ENCODE data around the gene SLC25A34. TPM values are rescaled to one million over a fixed set of nuclear protein-coding genes. Genes with fewer than 3 reads are reported as not detected.

The SLC25A34 gene
- total RNA-seq, 4 donors from 2014 or later = 0.98 to 2.6 (median 2.0) TPM

- Histone ChIP-seq H3K4me3 (replicated peaks in 1 of 3) (no peak overlapping the region), H3K27me3 (no peaks in the 10 kb centered on the region), H3K9me3 (no peaks in the 10 kb centered on the region), H3K36me3 (peaks cover 25 to 40% of the 10 kb centered on the region in 2 donors), H3K27ac (peak overlapping the region in 1 of 3 donors; percentile 87), H3K4me1 (peaks cover 28 to 62% of the 10 kb centered on the region in 2 donors)
- intact Hi-C loops (cut with DNase I) = no loop called here
- no peak for TF ChIP-seq POLR2A (IDR thresholded peaks at IDR 0.05)
- TF ChIP-seq, protein P1, sequence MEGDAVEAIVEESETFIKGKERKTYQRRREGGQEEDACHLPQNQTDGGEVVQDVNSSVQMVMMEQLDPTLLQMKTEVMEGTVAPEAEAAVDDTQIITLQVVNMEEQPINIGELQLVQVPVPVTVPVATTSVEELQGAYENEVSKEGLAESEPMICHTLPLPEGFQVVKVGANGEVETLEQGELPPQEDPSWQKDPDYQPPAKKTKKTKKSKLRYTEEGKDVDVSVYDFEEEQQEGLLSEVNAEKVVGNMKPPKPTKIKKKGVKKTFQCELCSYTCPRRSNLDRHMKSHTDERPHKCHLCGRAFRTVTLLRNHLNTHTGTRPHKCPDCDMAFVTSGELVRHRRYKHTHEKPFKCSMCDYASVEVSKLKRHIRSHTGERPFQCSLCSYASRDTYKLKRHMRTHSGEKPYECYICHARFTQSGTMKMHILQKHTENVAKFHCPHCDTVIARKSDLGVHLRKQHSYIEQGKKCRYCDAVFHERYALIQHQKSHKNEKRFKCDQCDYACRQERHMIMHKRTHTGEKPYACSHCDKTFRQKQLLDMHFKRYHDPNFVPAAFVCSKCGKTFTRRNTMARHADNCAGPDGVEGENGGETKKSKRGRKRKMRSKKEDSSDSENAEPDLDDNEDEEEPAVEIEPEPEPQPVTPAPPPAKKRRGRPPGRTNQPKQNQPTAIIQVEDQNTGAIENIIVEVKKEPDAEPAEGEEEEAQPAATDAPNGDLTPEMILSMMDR (IDR thresholded peaks at IDR 0.05) = no peak
- 89 to 92% methylated on average over 4 to 5 of the region's 13 CpGs for WGBS, 2 donors
- DNase-seq = no peak
Observed at GRCh38 chr1:15734296-15734695, 1.8 kb upstream of the SLC25A34 start.

GRCh38 chr1:15734901-15735300 lies 1.2 kb upstream of the SLC25A34 start:
- H3K4me1 ChIP-seq = peaks cover 28 to 62% of the 10 kb centered on the region in 2 donors
- no peak overlapping the region for H3K4me3 ChIP-seq (replicated peaks in 1 of 3)
- no peaks in the 10 kb centered on the region for H3K27me3 ChIP-seq
- no peaks in the 10 kb centered on the region for H3K9me3 ChIP-seq
- no peak for DNase-seq
- H3K36me3 ChIP-seq = peaks cover 25 to 34% of the 10 kb centered on the region in 2 donors
- H3K27ac ChIP-seq = peak overlapping the region in 2 of 3 donors; percentile 52 to 87
- intact Hi-C loops (cut with DNase I) = no loop called here
- WGBS, 2 donors = 82 to 85% methylated on average over 9 to 15 of the region's 17 CpGs
- TF ChIP-seq, protein P1 (IDR thresholded peaks at IDR 0.05) = no peak
- TF ChIP-seq POLR2A (IDR thresholded peaks at IDR 0.05) = no peak

DNA sequence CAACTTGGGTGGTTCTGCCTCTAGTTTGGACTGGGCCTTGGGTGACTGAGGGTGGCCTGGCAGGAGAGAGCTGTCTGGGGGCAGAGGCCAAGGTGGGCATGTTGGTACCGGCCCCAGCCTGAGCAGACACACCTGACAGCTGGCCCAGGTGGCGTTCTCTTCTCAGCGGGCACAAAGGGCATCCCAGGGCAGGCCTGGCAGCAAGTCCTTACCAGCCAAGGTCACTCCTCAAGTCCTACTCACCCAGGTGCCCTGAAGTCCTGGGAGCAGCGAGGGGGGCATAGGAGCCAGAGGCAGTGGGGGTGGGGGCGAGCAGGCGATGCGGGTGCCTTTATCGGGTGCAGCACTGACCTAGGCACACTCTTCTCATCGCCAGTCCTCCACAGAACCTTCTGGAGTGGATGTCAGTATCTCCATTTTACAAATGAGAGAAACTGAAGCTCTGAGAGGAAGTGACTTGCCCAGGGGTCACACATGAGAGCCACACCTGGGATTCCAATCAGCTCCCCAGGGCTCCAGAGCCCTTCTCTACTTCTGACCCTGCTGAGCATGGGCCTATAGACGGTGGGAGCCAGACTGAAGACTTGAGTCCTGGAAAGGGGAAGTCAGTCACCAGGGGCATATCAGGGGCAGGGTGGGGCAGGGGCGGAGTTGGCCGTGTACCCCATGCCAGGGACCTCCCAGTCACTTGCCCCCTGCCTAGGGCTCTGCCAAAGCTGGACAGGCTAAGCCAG lies 587 bp upstream of the SLC25A34 start:
- Histone ChIP-seq H3K27me3 (no peaks in the 10 kb centered on the region), H3K27ac (peak overlapping the region in 2 of 3 donors; percentile 52 to 87), H3K4me3 (replicated peaks in 1 of 3) (no peak overlapping the region), H3K36me3 (peaks cover 22 to 29% of the 10 kb centered on the region in 2 donors), H3K4me1 (peaks cover 28 to 62% of the 10 kb centered on the region in 2 donors), H3K9me3 (no peaks in the 10 kb centered on the region)
- 82 to 87% methylated on average over 8 to 10 of the region's 12 CpGs for WGBS, 2 donors
- no peak for DNase-seq
- no peak for TF ChIP-seq POLR2A (IDR thresholded peaks at IDR 0.05)
- TF ChIP-seq, protein P1 (IDR thresholded peaks at IDR 0.05) = no peak
- intact Hi-C loops (cut with DNase I) = no loop called here

- peak overlapping the region in 1 of 3 donors; percentile 87 for H3K27ac ChIP-seq
- intact Hi-C loops (cut with DNase I) = no loop called here
- DNase-seq = no peak
- H3K4me3 ChIP-seq (replicated peaks in 1 of 3) = no peak overlapping the region
- WGBS, 2 donors = 49 to 67% methylated on average over 4 to 6 of the region's 6 CpGs
- H3K9me3 ChIP-seq = no peaks in the 10 kb centered on the region
- peaks cover 12 to 15% of the 10 kb centered on the region in 2 donors for H3K36me3 ChIP-seq
- H3K4me1 ChIP-seq = peaks cover 27 to 64% of the 10 kb centered on the region in 2 donors
- TF ChIP-seq POLR2A (IDR thresholded peaks at IDR 0.05) = no peak
- TF ChIP-seq, protein P1 (IDR thresholded peaks at IDR 0.05) = no peak
- no peaks in the 10 kb centered on the region for H3K27me3 ChIP-seq
Observed at GRCh38 chr1:15736892-15737261, 819 bp downstream of the SLC25A34 start.

All from thyroid gland (tissue), 4 donors.